Measurements from ENCODE around the gene COL13A1.

The COL13A1 gene

DNA sequence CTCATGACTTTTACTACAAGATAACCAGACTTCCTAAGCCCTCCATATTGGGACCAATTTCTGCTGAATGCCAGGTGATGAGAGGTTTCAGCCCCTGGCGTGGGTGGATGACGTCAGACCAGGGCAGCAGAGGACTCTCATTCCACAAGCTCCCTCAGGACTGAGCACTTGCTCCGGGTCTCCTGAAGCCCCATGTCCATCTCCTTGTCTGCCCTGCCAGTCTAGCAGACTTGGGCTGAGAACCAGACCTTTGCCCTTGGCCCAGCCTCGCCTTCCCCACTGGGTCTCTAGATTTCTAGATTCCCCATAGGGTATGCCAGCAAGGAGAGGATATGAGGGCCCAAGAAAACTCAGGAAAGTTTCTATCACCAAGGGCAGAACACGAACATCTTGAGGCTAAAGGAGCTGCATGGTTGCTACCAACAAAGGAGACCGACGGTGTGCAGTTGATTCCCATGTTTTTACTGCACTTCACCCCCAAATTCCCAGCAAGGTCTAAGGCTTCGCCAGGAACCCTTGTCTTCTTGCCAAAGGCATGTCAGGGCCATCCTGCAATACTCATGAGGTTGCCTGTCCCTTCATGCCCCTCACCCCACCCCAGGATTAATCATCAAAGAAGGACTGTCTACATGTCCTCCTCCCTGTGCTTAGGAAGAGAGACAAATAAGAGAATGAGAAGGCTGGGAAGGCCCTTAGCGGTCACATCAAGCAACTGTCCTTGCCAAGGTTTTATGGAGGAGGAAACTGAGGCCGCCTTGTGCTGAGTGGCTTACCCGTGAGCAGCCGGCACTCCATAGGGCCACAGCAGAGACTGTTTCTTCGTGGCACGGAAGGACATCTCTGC lies 154.4 kb downstream of the COL13A1 start:
- DNase-seq = no peak

DNA sequence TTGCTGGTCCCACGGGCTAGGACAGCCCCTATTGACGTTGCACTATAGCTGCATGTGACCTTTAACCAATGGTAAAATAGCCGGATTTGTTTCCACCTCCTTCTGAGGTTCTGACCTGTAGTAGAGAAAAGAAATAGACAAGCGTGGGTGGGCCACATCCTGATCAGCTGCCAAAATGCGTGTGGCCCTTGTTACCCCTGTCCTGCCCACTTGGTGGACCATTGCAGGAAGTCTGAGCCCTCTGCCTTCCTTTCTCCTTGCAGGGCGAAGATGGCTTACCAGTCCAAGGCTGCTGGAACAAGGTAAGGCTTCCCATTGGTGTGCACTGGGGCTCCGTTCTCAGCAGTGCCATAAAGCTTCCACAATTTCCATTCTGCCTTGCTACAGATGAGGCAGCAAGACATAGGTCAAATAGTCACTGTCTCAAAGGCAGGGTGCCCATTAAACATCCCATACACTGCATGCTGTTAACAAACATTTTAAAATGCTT lies 155.1 kb downstream of the COL13A1 start:
- DNase-seq = no peak

DNA sequence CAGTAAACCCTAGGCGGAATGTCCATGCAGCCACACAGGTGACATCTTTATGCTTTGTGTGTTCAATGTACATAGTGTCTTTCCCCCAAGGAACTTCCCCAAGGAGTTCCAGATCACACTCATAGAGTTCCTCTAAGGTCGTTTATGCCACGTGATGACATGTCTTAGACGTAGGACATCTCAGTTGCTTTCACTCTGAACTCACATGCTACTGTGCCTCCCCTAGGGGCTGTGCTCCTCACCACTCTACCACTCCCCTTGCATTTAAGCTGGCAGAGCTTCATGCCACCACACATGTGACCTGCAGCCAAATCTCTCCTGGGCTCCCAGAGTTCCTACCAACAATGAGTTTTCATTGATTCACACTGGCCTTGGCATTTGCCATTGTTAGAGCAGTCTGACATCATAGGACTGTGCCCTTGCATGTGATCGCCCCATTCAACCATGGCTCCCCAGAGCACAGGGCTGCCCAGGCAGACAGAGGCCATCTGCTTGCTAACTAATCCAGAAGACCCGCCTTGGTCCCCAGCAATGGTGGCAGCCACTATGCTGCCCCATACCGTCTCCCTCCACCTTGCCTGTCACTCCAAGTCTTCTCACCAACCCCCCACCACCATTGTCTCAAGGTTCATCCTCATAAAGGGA lies 155.7 kb downstream of the COL13A1 start:
- DNase-seq = no peak

GRCh38 chr10:69957886-69958555 lies 156.3 kb downstream of the COL13A1 start:
- no peak for DNase-seq

DNA sequence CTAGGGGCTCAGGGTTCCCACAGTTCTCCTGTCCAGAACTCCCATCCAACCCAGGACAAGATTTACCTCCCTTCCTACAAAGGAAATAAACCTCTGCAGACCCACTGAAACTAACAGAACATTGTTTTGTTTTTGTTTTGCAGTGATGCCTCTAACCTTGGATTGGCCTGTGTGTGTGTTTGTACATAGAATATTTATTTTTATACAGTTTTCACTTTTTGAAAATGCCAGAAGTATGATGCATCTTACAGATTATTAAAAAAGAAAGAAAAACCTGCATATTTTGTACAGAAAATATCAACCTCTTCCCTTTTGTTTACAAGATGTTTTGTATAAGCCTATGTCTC lies 156.8 kb downstream of the COL13A1 start:
- DNase-seq = no peak

DNA sequence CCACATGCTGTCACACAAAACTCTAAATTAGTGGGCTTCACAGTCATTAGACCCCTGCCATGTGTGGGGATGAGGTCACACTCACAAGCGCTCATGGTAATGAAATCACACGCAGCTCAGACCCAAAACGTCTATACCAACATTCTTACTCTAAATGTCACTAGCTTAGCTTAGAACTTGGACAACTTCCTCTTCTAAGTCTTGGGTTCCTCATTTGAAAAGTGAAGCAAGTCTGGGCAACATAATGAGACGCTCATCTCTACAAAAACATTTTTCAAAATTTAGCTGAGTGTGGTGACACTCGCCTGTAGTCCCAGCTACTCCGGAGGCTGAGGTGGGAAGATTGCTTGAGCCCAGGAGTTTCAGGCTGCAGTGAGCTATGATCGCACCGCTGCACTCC lies 158.2 kb downstream of the COL13A1 start:
- no peak for DNase-seq

DNA sequence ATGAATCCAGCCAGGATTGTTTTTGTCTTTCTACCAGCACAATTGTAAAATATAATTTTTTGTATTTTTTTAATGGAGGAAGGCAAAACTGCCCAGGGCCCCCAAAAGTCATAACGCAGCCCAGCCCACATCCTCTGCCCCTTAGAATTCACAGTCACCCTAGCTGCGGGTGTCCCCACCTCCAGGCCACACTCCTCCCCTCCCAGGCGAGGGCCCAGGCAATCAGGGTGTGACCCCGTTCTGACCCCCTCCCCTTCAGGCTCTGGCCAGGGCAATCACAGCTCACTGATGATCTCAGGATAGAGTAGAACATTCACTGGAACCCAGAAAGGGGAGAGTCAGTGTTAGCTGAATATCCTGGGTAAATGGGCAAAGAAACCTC lies 158.9 kb downstream of the COL13A1 start:
- no peak for DNase-seq

DNA sequence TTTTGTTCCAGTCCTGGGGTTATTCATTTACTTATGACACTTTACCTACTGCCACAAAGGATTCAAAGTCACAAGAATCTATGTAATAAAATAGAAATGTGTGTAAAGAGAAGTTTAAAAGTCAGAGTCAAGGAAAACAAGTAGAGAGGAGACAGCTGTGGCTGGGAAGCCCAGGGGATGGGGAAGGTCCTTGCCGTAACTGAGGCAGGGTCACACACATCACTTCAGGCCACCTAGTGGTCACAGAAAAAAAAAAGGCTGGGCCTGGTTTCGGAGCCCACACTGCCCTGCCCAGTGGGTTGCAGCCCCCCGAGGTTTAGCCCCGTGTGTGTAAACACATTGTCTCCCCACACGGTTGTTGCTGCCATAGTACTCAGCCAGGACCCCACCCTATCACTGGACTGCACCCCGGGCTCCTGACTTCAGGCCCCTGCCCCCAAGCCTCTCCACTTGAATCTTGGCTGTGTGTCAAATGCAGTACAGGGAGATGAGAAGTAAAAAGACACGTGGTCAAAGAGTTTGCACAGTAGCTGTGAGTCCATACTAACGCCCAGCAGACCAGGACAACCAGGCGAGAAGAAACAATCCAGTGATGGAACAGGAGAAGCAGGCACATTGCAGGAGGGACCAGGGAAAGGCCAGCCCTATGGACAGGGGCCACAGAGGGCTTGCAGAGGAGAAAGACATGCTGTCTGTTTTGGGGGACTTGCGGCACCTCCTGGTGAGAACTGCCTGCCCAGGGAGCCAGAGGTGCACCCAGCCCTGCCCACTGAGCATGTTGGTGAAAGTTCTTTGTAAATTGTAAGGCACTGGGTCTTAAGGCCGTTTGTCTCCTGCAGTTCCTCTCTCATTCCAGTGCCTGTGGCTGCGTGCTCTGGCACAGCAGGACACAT lies 159.5 kb downstream of the COL13A1 start:
- DNase-seq = no peak

DNA sequence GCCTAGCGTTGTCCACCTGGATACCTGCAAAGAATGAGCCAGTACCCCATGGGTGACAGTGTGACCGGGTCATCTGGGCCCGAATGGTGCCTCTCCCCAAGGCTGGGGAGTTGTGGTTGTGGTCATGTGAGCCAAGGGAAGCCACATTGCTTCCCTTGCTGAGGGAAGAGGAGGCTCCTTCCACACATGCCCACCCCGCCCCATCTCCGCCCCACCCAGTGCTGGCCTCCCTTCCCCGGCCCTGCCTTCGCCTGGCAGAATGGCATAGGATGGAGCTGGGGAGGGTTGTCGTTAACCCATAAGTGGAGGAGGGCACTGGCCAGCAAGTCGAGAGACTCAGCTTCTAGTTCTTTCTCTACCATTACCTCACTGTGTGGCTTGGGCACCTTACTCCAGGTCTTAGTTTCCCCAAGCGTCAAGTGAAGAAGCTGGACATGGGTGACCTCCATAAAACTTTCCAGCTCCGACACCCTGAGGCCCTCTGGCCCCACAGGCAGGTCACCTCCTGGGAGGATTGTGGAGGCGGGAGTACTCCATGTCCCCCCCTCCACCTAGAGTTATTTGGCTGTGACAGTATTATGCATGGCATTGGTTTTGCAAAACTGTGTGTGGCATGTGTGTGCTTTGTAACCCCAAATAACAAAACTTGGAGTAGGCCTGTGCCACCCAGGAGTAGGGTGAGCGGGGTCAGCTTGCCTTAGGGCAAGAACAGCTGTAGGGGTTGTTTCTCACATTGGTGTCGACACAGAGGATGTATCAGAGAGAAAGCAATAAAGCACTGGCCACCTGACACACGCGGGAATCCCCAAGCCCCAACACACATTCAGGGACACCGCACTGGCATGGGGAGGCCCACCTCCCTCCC lies 160.4 kb downstream of the COL13A1 start:
- no peak for DNase-seq

- DNase-seq = no peak
Measured at GRCh38 chr10:69962746-69963135, 161.0 kb downstream of the COL13A1 start.

GRCh38 chr10:69963178-69963834 lies 161.6 kb downstream of the COL13A1 start:
- no peak for DNase-seq

DNA sequence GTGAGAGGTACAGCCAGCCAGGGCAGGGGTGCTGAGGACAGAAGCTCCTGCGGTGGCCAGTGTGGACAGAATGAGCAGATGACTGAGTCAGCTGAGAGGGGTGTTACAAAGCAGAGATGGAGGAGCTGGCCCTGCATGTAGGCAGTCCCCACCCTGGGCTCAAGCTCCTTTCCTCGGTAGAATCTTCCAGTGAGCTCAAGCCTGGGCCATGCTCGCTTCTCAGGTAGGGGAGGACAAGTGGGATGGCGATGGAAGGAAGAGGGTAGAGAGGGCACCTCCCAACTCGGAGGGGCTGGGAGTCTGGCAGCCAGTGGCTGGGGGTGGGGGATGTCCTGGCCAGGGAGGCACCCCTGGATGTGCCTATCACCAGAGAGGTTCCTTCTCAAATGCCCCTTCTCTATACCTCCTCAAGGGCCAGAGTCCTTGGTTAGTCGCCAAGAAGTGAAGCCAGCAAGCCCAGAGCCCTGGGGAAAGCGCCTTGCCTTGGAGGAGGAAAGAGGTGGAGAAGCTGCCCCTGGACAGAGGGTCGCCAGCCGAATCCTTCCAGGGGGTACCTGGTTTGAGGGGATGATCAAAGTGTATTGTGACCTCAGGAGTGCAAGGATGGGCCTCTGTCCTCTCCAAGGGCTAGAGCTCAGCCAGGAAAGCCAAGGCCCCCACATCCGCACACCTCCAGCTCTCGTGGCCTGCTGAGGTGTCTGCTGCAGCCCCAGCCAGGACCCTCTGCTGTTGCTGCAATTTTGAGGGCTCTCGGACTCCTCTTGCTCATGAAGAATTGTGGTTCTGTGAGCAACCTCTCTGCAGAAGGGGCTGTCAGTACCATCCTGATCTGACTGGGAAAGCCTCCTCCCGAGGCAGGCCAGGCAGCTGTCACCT lies 162.4 kb downstream of the COL13A1 start:
- no peak for DNase-seq

DNA sequence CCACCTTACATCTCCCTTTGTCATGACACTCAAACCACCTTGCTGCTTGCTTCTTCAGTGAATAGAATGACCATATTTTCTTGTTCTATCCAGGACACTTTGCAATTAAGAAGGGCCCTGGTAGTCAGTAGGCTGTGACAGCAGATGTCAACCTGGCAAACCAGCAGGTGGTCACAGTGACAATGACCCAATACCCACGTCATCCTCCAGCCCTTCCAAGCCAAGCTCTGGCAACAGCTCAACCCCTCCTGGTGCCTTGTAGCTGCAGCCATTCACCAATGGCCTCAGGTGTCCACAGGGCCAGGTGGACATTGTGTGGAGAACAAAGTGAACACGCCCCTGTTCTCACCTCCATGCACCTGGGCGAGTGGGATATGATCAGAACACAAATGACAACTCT lies 163.4 kb downstream of the COL13A1 start:
- no peak for DNase-seq

DNA sequence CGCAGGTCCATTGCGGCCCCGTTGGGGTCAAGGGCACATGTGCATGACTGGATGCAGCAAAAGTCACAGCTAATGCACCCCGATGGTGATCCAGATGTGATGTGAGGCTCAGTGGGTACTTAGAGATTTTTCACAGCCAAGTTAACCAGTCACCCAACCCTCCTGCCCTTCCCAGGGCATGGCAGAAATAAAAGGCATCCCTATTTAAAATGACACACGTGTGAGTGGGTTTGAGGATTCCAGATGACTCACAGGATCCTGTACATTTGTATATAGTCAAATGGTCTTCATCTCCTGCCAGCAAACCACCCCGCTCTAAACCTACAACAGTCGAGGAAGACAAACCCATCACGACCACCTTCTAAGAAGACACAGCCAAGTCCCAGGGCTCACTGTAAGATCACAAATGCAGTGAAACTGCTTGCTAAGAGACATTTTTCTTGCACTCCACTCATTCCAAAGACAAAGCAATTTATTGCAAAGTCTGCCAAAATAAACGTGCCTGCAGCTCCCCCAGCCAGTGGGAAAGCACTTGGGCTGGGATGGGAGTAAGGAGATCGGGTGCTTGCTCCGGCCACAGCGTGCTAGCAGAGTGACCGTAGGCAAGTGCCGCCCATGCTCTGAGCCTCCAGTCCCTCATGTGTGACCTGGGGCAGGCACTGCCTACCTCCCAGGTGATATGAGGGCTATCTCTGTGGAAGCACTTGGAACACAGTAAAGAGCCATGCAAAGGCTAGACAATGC lies 164.4 kb downstream of the COL13A1 start:
- no peak for DNase-seq

- no peak for DNase-seq
Measured at GRCh38 chr10:69968830-69969229, 167.1 kb downstream of the COL13A1 start.

- DNase-seq = no peak
Measured at GRCh38 chr10:69969977-69970376, 168.3 kb downstream of the COL13A1 start.

- no peak for DNase-seq
Measured at GRCh38 chr10:69972981-69973397, 171.3 kb downstream of the COL13A1 start.

GRCh38 chr10:69973678-69974077 lies 172.0 kb downstream of the COL13A1 start:
- no peak for DNase-seq

DNA sequence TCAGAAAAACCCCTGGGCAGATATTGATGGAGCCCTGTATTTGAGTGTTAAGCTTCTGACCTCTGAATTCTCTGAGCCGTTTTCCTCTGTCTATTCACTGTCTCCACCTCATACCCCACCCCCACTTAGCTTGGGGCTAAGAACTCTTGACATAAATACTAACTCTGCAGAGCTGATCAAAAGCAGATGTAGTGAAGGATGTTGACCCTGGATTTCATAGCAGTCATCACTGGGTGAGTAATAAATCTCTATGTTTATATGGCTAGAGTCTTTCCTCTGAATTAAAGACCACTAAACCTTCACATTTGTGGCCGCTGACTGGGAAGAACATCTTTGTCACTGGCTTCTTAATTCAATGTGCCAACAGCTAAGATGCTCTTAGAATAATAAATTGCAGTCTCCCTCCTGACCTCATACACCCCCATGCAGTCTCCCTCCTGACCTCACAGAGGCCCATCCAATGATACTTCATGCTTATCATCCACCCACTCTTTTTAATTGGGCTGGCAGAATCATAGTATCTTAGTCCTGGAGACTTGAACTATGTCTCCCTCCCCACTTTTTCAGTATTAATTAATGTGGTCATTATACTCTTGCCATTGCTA lies 172.9 kb downstream of the COL13A1 start:
- DNase-seq = no peak
